Myometrial cell (primary cell): Measurements from ENCODE around the gene XKR8. TPM values are rescaled to one million over a fixed set of nuclear protein-coding genes. Genes with fewer than 3 reads are reported as not detected.

Experiments used
- total RNA-seq: library from RNA; depleted of rRNA; stranded (reverse); fragments of >200 nt; gene quantifications from 2 replicates; pipeline ENCODE4 v1.2.3, GENCODE V29; 2015

Gene XKR8, protein sequence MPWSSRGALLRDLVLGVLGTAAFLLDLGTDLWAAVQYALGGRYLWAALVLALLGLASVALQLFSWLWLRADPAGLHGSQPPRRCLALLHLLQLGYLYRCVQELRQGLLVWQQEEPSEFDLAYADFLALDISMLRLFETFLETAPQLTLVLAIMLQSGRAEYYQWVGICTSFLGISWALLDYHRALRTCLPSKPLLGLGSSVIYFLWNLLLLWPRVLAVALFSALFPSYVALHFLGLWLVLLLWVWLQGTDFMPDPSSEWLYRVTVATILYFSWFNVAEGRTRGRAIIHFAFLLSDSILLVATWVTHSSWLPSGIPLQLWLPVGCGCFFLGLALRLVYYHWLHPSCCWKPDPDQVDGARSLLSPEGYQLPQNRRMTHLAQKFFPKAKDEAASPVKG
- 9.2 and 10.5 TPM in 2 replicates for total RNA-seq

DNA sequence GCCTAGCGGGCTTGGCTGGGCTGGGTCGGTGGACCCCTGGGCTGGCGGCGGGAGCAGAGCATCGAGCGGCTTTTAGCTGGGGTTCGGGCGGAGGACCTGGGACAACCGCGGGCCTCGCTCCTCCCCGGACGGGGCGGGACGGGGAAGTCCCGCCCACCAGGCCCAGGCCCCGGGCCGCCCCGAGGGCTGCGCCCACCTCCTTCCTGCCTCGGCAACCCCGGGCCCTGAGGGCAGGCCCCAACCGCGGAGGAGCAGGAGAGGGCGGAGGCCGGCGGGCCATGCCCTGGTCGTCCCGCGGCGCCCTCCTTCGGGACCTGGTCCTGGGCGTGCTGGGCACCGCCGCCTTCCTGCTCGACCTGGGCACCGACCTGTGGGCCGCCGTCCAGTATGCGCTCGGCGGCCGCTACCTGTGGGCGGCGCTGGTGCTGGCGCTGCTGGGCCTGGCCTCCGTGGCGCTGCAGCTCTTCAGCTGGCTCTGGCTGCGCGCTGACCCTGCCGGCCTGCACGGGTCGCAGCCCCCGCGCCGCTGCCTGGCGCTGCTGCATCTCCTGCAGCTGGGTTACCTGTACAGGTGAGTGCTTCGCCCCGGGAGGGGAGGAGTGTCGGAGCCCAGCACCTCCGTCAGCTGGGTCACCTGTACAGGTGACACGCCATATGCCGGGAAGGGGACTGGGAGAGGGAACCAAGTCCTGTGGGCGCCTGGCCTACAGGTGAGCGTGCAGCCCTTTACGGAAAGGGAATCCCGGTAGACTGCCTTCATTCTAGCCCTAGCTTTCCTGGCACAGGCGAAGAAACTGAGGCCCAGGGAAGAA lies at the start of gene XKR8:
TSS of gene XKR8 (plus strand) at position 182 of the 812 bp plus-strand sequence. CDS start at position 279, 97 bp downstream.

GRCh38 chr1:27934818-27935549 lies 24.8 kb upstream of the XKR8 start, which contains the start of gene SMPDL3B:
SMPDL3B (plus strand) TSS chr1:27935000; CDS start chr1:27935184, 184 bp downstream.

Other genes with a start within 250 kb of the XKR8 start
- gene FAM76A, start 234.0 kb upstream of the XKR8 start, total RNA-seq, result 5.5 and 11.2 TPM in 2 replicates
- gene STX12, start 186.8 kb upstream of the XKR8 start, total RNA-seq, result 34.0 and 46.8 TPM in 2 replicates
- 43.4 and 56.2 TPM in 2 replicates for gene PPP1R8, start 129.2 kb upstream of the XKR8 start, total RNA-seq
- 25.7 and 25.9 TPM in 2 replicates for gene THEMIS2, start 87.4 kb upstream of the XKR8 start, total RNA-seq
- gene RPA2, start 45.4 kb upstream of the XKR8 start, total RNA-seq, result 37.8 and 38.8 TPM in 2 replicates
- not detected in 2 replicates for gene SMPDL3B, start 25.0 kb upstream of the XKR8 start, total RNA-seq
- 18.7 and 19.1 TPM in 2 replicates for gene EYA3, start 128.6 kb downstream of the XKR8 start, total RNA-seq
- 0.35 and 1.2 TPM in 2 replicates for gene PTAFR, start 216.7 kb downstream of the XKR8 start, total RNA-seq